NCI-H526 (cell line): Measurements from ENCODE around the gene CORO2B.

Experiments used
- DNase-seq, 2 experiments: peaks; one replicate each; lab custom pipeline; 2025; lab: John Stamatoyannopoulos, UW

Gene CORO2B

GRCh38 chr15:68626283-68626682 lies 47.5 kb downstream of the CORO2B start:
- DNase-seq: no peak

DNA sequence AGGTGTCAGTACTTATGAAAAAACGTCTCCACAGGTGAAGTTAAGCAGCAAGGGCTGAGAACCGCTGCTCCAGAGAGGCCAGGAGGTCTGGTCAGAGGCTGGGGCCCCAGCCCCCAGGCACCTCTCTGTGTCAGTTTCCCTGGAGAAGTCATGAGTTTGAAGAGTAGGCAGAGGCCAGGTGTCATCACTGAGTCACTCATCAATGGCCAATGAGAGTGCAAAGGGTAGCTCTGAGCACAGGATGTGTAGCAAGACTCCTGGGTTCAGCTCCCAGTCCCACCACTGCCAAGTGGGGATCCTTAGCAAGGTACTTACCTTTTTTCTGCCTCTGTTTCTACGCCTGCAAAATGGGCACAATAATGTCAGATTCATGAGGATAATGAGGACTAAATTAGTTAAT lies 47.9 kb downstream of the CORO2B start:
- DNase-seq: no peak

- no peak for DNase-seq
Measured at GRCh38 chr15:68627476-68627875, 48.7 kb downstream of the CORO2B start.

GRCh38 chr15:68627995-68628394 lies 49.2 kb downstream of the CORO2B start:
- no peak for DNase-seq

- no peak for DNase-seq
Measured at GRCh38 chr15:68629519-68630210, 50.9 kb downstream of the CORO2B start.

DNA sequence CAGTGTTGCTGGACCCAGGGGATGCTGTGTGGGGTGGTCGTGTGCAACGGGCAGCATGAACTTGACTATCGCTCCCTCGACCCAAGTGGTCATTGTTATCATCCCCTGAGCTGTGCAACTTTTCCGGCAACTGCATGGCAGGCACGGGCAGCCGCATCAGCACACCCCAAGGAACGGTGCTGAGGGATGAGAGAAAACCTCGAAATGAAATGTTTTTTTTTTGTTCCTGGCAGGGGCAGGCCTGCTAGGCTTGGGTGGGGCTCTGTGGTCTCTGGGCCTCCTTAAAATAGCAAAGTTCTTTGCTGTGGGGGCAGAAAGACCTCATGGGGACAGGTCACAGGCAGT lies 51.4 kb downstream of the CORO2B start:
- DNase-seq: no peak

- DNase-seq: no peak
Measured at GRCh38 chr15:68630836-68631235, 52.0 kb downstream of the CORO2B start.

DNA sequence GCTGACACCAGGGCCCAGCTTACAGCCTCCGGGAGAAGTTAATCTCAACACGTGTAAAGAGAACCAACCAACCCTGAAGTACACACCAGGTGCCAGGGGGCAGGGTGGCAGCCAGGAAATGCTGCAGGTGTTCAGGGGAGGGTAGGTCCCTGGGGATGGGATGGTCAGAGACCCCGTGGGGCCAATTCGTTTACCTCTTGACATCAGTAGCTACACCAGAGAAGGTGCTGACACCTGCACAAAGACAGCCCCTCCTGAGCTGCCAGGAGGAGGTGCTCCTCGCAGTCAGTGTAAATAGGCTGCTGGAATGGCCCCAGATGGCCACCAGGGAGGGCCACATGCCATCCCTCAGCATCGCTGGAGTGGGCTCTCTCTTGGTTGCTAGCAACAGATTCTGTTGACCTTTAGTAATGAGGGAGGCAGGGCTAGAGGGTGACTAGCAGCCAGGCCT lies 52.8 kb downstream of the CORO2B start:
- peak; percentile 34 to 86 for DNase-seq

- DNase-seq: no peak
Measured at GRCh38 chr15:68632101-68632500, 53.3 kb downstream of the CORO2B start.

GRCh38 chr15:68633231-68634121 lies 54.7 kb downstream of the CORO2B start:
- peak; percentile 38 to 69 for DNase-seq

DNA sequence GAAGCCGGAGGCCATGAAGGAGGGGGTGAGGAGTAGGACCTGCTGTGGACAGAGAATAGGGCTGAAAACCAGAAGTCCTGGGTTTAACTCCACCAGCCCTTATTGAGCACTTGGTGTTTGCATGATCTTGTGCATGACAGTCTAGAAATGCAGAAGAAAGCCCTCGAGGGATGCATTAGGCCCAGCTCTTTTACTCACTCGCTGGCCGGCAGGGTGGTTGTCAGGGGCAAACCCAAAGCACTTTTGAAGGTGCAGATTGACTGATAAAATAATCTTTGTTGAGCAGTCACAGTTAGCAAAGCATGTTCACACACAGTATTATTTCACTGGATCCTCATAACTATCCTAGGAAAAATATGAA lies 55.3 kb downstream of the CORO2B start:
- no peak for DNase-seq

- no peak for DNase-seq
Measured at GRCh38 chr15:68634531-68634930, 55.7 kb downstream of the CORO2B start.

- no peak for DNase-seq
Measured at GRCh38 chr15:68635141-68635540, 56.3 kb downstream of the CORO2B start.

DNA sequence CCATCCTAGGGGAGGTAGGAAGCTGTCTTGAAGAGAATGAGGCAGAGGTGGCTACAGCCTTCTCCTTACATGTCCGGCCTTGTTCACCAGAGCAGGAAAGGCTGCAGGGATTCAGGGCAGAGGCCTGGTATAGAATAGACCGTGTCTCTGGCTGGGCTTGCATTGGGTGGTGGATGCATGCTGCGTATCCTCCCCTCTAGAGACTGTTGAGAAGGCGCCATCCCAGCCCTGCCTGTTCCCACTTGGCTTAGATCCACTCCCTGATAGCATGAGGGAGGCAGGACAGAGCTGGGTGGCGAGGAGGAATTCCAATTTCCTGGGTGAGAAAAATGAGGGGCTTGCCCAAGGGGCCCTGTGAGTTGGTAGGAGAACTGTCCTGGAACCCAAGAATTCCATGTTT lies 57.5 kb downstream of the CORO2B start:
- no peak for DNase-seq

- DNase-seq: no peak
Measured at GRCh38 chr15:68637767-68638404, 59.1 kb downstream of the CORO2B start.

GRCh38 chr15:68638953-68639515 lies 60.2 kb downstream of the CORO2B start:
- no peak for DNase-seq

DNA sequence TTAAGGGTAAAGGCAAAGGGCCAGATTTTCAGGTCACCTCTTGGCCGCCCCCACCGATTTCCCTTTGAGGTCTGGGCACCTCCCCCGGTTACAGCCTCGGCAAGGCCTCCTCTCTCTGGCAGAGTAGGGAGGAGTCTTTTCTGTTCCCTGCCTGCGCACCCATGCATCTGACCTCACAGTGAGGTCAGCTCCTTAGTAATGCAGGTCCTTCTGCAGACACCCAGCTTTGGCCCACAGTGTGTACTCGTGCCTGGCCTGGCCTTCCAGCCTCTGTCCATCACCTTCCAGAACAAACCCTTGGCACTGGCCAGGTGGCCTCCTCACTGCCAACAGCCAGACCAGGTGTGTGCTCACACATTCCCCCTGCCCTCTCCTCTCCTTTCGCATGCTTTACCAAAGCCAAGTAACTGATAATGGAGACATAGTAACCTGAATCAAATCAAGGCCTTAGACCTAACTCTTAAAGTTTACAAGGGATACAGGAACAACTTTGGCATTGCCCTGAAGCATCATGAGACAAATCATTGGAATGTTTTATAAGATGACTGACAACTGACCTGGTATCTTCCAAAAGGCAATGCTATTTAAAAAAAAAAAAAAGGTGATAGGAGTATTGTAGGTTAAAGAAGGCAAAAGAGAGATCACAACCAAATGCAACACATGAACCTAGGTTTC lies 61.3 kb downstream of the CORO2B start:
- no peak for DNase-seq

DNA sequence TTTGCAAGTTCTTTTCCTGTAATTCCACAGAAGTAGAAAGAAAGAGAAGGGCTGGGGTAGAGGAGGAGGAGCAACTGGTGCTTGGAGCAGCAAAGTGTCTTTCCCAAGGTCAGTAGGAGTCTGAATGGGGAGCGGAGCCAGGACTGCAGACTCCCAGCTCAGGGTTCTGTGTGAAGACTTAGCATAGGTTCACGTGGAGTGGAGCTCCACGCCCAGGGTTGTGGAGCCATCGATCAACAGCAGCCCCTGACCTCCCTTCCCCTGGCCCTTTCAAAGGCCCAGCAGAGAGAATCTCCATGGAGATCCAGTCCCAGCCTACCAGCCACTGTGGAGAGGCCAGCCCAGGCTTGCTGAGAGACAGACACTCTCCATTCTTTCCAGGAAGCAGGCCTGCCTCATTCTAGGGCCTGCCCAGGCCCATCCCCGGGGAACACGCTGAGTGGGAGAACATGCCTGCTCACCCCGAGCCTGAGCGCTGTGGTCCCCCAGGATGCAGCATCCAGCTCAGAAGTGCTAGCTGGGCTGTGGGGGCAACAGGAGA lies 62.1 kb downstream of the CORO2B start:
- DNase-seq: peak; percentile 60 to 85

- no peak for DNase-seq
Measured at GRCh38 chr15:68641376-68641775, 62.6 kb downstream of the CORO2B start.

DNA sequence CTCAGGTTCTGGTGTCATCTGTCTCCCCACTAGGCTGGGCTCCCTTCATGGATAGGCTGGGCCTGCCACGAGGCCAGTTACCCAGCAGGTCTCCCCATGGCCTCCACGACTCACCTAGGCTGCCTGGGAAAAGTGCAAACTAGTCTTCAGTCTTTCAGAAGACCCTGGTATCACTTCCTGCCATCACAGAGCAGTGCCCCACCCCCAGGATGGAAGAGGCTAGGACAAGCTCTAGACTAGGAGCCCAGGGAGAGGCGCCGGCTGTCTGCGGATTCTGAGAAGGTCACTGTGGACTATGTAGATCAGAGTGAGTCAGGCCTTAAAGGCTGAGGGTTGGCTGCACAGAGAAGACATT lies 63.7 kb downstream of the CORO2B start:
- no peak for DNase-seq

GRCh38 chr15:68643216-68643830 lies 64.5 kb downstream of the CORO2B start:
- no peak for DNase-seq
